ENCODE data around the gene GNAZ.

DNA sequence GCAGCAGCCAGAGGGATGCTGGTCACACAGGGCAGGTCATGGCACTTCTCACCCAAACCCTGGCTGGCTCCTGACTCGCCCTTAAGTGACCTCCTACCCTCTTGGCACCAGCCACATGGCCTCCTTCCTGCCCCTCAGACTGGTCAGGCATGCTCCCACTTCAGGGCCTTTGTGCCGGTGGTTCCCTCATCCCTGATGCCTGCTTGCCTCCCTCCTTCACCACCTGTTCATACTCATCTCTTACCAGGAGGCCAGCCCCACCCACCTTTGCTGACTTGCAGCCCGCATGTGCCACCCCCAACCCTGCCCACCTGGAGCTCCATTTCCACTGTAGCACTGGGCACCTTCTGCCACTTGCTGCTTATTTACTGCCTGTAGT is 20.1 kb downstream of the GNAZ start:
- TF ChIP-seq FOXK2 (IDR thresholded peaks at IDR 0.05): no peak
- TF ChIP-seq SP1 (IDR thresholded peaks at IDR 0.05): no peak

Measured in HEK293T (cell line).